Effector CD8-positive, alpha-beta T cell (primary cell): ENCODE measurements around the gene BBS7.

Experiments used
- DNase-seq: peaks from one replicate; lab custom pipeline; 2025; lab: John Stamatoyannopoulos, UW

BBS7 gene

DNA sequence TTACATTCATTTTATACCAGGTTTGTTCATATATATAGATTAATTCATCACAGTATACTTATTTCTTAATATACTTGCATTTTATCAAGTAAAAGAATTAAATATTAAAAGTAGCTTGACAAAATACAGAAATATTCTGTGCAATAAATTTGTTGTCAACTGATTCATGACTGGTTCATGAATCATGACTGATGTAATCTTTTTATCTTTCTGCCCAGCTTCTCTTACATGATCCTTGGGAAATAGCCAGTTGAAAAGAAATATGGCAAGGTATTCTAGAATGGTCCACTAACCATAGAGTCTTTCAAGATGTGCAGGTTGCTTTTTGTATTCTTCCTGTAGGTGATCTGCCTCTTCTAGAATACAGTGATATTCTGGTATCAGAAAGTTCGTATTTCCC lies 42.4 kb downstream of the BBS7 start:
- DNase-seq = no peak

DNA sequence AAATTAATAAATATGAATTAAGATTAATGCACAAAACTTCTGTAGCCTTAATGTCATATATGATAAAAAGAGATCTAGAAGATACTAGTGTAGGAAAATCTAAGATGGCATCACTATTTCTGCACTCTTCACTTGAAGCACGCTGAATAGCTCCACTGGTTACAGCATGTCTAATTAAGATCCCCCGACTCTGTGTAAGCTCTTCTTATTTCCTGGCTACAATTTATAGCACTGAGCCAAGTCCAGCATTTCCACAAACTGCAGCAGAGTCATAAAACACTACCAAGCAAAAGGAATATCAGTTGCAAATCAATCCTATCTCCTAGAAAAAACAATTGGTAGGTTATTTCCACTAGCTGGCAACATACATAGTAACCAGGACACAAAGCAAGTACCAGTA lies 45.3 kb downstream of the BBS7 start:
- no peak for DNase-seq

GRCh38 chr4:121824171-121824527 lies 46.1 kb downstream of the BBS7 start:
- no peak for DNase-seq

- DNase-seq = peak; percentile 94
Observed at GRCh38 chr4:121823505-121824170, 46.6 kb downstream of the BBS7 start, which contains the start of gene CCNA2. Gene CCNA2, minus strand, starts transcription at chr4:121823883. Its CDS starts 255 bp downstream, at chr4:121823628.

GRCh38 chr4:121822796-121823504 lies 47.3 kb downstream of the BBS7 start:
- DNase-seq = no peak

GRCh38 chr4:121822047-121822446 lies 48.2 kb downstream of the BBS7 start:
- DNase-seq = no peak

DNA sequence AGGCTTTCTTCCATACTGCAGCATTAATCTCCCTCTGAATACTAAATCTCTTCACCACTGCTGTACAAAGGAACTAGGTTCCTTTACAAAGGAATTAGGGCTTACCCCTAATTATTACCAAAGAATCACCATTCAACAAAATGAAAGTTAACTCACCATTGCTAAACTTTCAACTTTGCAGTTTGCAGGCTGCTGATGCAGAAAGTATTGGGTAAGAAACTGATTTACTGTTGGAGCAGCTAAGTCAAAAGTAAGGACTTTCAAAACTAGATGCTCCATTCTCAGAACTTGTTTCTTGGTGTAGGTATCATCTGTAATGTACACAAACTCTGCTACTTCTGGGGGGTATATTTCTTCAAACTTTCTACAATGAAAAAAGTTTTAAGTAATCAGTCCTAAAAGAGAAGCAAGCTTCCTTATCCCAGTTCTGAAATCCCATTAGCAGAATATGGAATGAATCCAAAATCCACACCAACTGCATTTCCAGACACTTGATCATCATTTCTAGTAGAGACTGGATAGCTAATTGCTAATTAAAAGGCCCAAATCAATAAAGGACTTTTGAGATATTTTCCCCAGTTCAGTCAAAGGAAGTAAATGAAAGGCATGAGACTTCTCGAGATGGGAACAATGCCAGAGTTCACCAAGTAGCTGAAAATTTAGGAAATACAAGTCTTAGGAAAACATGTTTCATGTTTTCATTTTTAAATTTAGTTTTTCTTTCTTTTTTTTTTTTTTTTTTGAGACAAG lies 50.9 kb downstream of the BBS7 start:
- no peak for DNase-seq

- no peak for DNase-seq
Observed at GRCh38 chr4:121818215-121818614, 52.1 kb downstream of the BBS7 start.

GRCh38 chr4:121817701-121818100 lies 52.6 kb downstream of the BBS7 start:
- no peak for DNase-seq

- no peak for DNase-seq
Observed at GRCh38 chr4:121817006-121817405, 53.3 kb downstream of the BBS7 start.

DNA sequence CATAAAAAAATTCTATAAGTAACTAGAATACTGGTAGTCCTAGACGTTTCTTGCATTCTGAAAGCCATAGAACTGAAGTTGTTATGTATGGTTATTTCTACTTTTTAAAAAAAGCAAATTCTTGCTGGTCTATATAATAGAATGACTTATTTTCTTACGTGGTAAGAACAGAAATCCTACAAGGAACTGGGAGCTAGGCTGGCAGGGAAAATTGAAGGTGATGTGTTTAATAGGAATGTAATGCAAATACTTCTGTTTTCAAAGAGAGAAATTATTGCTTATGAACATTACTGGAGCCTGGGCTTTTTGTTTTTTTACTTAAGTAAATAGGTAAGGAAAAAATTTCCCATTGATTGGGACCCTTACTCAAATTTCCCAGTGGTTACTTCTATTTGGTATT lies 55.5 kb downstream of the BBS7 start:
- DNase-seq = no peak

- DNase-seq = no peak
Observed at GRCh38 chr4:121811122-121811521, 59.2 kb downstream of the BBS7 start.

- no peak for DNase-seq
Observed at GRCh38 chr4:121806411-121806810, 63.9 kb downstream of the BBS7 start.

- no peak for DNase-seq
Observed at GRCh38 chr4:121801715-121802075, 68.6 kb downstream of the BBS7 start.

DNA sequence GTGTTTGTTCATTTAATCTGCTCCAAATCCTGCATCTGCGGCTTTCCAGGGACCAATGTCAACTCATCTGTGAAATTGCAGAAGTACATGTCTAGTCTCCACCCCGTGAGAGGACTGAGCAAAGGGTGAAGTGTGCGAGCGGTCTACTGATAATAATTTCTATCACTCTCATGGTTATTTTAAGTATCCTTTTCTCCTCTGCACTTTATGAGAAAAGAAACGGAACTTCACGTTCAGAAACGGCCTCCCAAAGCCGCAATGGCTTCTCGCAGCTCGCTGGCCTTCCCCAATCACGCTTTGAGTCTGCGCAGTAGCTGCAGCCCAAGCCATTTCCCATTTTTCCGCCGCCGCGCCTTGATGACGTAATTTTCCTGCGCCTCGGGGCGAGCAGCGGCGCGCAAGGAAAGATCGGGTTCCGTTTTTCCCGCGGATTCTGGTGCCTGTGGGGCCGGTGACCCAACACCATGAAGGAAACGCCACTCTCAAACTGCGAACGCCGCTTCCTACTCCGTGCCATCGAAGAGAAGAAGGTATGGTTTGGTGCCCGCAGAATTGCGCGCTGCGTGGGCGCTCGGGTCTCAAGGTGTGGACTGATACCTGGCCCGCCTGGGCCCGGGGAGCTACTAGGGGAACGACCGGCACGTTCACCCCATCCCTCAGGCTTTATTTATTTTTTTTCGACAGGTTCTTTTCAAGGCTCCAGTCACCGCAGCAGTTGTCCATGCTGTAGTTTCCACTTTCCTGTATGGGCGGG lies 69.1 kb downstream of the BBS7 start, which contains the start of gene EXOSC9:
TSS of gene EXOSC9 (plus strand) at position 363 of the 754 bp plus-strand sequence. CDS start at position 465, 102 bp downstream.
- DNase-seq = peak; percentile 95

DNA sequence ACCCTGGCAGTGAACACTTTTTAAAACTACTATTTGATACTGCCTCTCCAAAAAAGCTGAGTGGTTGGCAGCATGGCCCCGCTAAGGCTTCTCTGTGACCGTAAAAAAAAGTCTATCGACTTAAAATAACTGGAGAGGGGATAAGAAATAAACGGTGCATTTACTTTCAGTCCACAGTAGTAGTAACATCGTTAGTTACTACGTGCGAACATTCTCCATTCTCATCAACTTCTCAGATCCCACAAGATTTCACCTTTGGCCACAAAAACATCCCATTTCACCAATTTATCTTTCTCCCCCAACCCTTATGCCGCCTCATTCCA lies 69.7 kb downstream of the BBS7 start:
- no peak for DNase-seq

GRCh38 chr4:121799867-121800501 lies 70.3 kb downstream of the BBS7 start:
- DNase-seq = no peak

DNA sequence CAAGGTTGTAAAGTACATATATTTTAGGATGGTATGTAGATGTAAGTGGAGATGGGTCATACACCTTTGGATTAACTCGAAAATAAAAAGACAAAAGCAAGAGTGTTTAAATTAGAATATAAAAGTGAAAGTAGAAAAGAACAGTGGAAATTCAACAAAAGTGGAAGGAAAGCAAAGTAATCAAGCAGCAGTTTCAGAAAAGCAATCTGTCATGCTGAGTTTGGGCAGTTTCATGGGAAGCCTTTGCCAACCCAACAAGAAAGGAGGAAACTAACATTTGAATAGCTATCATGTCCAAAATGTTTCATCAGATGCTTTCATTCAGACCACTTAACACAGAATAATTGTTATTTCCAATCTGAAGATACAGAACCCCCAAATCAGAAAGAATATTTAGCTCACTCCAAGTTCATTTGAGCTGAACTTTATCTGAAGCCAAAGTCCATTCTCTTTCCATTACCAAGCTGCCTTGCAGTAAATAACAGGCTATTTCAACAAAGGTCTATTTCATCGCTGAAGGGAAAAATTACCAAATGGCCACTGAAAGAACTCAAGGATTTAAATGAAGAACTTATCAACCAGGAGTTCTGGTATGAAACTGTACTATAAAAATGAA lies 71.0 kb downstream of the BBS7 start:
- no peak for DNase-seq

- DNase-seq = no peak
Observed at GRCh38 chr4:121796283-121796682, 74.0 kb downstream of the BBS7 start.

DNA sequence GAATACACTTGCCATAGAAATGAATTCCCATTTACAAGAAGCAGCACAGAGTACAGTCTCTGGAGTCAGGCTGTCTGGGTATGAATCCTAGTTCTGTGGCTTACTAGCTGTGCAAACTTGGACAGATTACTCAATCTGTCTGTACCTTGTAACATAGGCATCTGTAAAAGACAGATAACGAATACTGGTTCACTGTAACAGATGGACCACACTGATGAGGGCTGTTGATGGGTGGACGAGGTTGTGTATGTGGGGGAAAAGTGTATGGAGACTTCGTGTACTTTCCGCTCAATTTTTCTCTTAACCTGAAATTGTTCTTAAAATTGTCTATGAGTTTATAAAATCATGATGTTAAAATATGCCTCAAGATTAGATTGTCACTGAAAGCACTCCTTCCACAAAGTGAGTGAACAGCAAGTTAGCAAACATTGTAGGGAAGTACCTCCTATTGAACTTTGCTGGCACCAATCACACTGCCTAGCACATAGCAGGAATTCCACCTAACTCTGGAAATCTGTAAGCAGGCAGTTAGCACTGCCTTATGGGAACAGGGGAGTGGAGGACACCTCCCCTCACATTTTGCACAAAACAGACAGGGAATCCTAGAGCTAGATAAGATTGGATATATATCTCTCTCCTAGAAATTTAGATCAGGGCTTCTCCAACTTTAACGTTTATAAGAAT lies 75.6 kb downstream of the BBS7 start:
- DNase-seq = no peak

DNA sequence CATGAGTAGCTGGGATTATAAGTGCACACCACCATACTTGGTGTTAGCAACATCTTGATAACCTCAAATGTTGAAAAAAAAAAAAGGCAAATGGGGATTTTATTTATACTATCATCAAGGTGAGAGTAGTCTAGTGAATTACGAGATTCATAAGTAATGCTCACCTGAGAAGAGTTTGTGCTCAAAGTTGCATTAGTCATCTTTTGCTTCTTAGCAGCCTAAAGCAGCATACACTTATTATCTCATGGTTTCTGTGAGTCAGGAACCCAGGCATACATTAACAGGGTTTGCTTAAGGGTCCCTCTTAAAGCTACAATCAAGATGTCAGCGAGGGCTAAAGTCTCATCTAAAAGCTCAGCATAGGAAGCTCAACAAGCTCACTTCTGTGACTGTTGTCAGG lies 77.3 kb downstream of the BBS7 start:
- DNase-seq = no peak
